ENCODE results near the gene RNF123.

The RNF123 gene

GRCh38 chr3:49658711-49659110 lies 30.6 kb upstream of the RNF123 start:
- no peak for DNase-seq (ENCODE audit: low spot score)

GRCh38 chr3:49659756-49660155 lies 29.6 kb upstream of the RNF123 start:
- no peak for DNase-seq (ENCODE audit: low spot score)

GRCh38 chr3:49661281-49661680 lies 28.1 kb upstream of the RNF123 start:
- DNase-seq (ENCODE audit: low spot score), result peak; percentile 18

- no peak for DNase-seq (ENCODE audit: low spot score)
Observed at GRCh38 chr3:49662021-49662420, 27.3 kb upstream of the RNF123 start.

GRCh38 chr3:49662720-49663413 lies 26.5 kb upstream of the RNF123 start:
- no peak for DNase-seq (ENCODE audit: low spot score)

GRCh38 chr3:49663831-49664230 lies 25.5 kb upstream of the RNF123 start:
- no peak for DNase-seq (ENCODE audit: low spot score)

- no peak for DNase-seq (ENCODE audit: low spot score)
Observed at GRCh38 chr3:49664300-49664699, 25.1 kb upstream of the RNF123 start.

- DNase-seq (ENCODE audit: low spot score), result no peak
Observed at GRCh38 chr3:49665822-49666519, 23.4 kb upstream of the RNF123 start.

GRCh38 chr3:49666592-49666991 lies 22.8 kb upstream of the RNF123 start:
- DNase-seq (ENCODE audit: low spot score), result no peak

GRCh38 chr3:49667701-49668413 lies 21.5 kb upstream of the RNF123 start:
- no peak for DNase-seq (ENCODE audit: low spot score)

GRCh38 chr3:49668414-49668797 lies 21.0 kb upstream of the RNF123 start:
- no peak for DNase-seq (ENCODE audit: low spot score)

GRCh38 chr3:49668861-49669260 lies 20.5 kb upstream of the RNF123 start:
- DNase-seq (ENCODE audit: low spot score), result no peak

- no peak for DNase-seq (ENCODE audit: low spot score)
Observed at GRCh38 chr3:49669352-49669751, 20.0 kb upstream of the RNF123 start.

- no peak for DNase-seq (ENCODE audit: low spot score)
Observed at GRCh38 chr3:49670940-49671290, 18.4 kb upstream of the RNF123 start.

GRCh38 chr3:49671291-49672288 lies 17.8 kb upstream of the RNF123 start:
- peak; percentile 73 for DNase-seq (ENCODE audit: low spot score)

GRCh38 chr3:49673121-49673714 lies 16.1 kb upstream of the RNF123 start:
- DNase-seq (ENCODE audit: low spot score), result peak; percentile 77

GRCh38 chr3:49673715-49674496 lies 15.5 kb upstream of the RNF123 start, which contains the start of gene APEH:
APEH (plus strand) TSS chr3:49674351; CDS start chr3:49674402, 51 bp downstream.
- DNase-seq (ENCODE audit: low spot score), result peak; percentile 98

GRCh38 chr3:49674497-49674983 lies 14.8 kb upstream of the RNF123 start:
- DNase-seq (ENCODE audit: low spot score), result peak; percentile 15

GRCh38 chr3:49675912-49676311 lies 13.4 kb upstream of the RNF123 start:
- DNase-seq (ENCODE audit: low spot score), result no peak

- no peak for DNase-seq (ENCODE audit: low spot score)
Observed at GRCh38 chr3:49680493-49681231, 8.7 kb upstream of the RNF123 start.
